ENCODE data around the gene CRNN. TPM values are rescaled to one million over a fixed set of nuclear protein-coding genes. Genes with fewer than 3 reads are reported as not detected.

Gene CRNN
- total RNA-seq, 1 donor from 2014 or later = not detected

DNA sequence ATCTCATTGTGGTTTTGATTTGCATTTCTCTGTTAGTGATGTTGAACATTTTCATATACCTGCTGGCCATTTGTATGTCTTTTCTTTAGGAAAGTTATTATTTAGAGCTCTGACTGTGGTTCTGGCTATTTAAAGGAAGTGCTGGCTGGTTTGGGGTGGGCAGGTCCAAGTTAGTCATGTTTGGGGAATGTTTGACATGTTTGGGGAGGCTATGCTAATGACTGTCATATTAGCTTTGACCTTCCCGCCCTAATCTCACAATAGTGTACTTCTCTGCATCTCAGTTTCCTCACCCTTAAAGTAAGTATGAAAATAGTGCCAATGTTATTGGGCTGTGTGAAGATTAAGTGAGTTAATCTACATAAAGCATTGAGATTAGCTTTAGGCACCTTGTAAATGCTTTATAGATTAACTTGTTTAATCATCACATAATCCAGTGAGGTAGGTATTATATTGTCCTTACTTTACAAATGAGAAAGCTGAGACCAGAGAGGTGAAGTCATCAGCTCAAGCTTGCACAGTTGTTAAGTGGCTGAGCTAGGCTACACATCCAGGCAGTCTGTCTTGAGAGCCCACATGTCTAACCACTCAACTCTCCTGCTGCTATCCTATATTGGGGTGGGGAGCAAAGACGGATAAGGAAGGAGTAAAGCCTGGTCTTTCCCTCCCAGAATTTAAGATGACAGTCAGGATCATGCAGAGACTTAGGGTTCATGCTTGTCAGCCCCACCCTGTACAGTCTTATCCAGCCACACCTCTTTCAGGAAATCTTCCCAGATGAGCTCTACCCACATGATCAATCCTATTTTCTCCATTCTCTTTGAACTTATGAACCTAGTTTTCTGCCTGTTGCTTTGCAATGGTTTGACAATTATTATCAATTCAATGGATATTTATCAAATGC lies 22.8 kb upstream of the CRNN start:
- ATAC-seq (no peak), DNase-seq (ENCODE audit: missing footprints) (no peak)
- intact Hi-C loops (cut with DNase I) = no loop called here

DNA sequence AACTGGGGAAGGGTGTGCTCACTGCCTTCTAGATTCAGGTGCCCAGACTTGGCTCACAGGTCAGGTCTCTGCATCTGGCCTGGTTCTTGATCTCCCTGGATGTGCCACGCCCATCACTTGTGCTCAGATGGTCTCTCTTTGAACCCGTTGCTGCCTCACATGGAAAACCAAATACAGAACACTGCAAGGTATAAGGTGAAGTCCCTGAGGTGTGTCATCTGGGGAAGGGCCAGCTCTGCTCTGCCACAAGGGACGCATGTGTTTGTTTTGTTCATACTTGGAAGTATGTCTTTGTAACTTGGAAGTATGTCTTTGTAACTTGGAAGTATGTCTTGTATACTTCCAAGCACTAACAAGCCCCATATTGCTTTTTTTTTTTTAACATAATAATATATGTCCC lies 13.4 kb upstream of the CRNN start:
- intact Hi-C loops (cut with DNase I) = no loop called here
- DNase-seq (ENCODE audit: missing footprints) (no peak), ATAC-seq (no peak)

DNA sequence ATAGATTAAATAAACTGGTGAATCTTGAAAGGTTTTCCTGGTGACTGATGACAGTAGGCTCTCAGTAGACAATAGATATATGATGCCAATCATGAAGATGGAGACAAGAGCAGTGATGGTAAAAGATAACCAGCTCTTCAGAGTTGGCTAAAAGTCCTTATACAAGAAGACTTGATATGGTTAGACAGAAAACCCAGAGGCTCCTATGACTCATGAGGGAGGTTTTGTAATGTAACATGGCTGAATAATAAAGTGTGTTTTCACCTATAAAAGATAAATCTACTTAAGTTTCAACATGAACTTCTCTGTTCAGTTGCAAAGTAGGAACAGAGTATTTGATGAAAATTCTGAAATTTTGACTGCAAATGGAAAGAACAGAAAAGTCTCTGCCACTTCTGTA lies 12.7 kb upstream of the CRNN start:
- DNase-seq (ENCODE audit: missing footprints) = no peak
- no peak for ATAC-seq
- intact Hi-C loops (cut with DNase I) = no loop called here

DNA sequence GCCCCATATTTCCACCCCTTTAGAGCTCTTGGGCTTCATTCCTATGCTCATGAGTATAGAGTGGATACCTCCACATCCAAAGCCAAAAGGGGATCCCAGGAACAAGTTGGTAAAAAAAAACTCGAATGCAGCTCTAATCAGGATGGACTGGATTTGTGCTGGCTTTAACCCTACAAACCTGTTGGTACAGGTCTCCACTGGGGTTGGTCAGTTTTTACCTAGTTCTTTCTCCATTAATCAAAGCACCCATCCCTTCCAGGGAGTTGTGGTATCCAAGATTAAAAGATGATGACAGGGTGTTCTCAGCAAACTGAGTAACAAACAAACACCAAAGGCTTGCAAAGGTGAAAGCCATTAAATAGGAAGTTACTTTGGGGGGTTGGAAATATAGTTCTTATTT lies 5.9 kb upstream of the CRNN start:
- intact Hi-C loops (cut with DNase I) = no loop called here
- no peak for DNase-seq (ENCODE audit: missing footprints)
- ATAC-seq = no peak

DNA sequence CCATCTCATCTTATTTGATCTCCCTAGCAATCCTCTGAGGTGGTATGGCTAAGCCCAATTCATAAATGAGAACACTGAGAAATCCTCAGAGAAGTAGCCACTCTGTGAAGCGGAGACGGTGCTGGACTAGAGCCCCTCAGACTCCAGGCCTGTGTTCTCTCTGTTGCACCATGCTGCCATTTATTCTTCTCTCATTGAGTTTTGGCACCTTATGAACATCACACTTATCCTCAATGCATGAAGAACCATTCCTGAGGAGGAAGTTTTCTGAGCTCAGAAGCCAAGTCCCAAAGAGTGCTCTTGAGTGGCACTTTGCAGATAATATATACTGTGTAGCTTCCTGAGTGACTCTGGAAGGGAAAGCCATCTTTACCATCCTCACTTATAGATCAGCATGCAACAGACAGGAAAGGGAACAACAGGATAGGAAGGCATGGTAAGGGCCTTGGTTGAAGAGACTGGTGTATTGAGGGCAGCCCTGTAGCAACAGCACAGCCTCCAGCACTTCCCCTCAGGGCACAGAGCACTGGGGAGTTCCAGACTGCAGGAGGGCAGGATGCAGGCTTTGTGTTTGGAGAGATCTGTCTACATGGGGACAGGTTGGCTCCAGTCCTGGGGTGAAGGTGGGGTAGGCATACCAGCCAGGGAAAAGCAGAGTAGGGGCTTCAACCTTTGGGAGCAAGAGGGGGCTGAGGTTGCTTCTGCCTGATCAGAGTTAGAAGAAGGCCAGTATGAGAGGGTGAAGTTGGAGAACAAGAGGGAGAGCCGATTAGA lies 1.6 kb upstream of the CRNN start:
- DNase-seq (ENCODE audit: missing footprints) = no peak
- no peak for ATAC-seq
- intact Hi-C loops (cut with DNase I) = no loop called here

DNA sequence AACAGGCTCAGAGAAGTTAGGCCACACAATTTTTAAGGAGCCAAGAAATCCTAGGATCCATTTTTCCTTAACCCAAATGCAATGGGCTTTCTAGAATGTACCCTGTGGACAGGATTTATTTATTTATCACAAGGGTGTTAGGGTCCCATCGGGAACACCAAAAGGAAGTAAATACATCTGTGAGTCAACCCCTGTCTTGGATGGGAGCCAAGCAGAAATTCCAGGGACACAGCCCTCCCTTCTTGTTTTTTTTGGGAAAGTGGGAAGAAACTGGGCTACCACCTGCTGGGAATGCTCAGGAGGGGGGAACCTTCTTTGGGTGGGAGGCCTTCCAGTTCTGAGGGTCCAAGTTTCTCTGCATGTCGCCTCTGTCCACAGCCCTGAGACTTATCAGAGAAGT lies 1.3 kb downstream of the CRNN start:
- intact Hi-C loops (cut with DNase I) = no loop called here
- ATAC-seq (no peak), DNase-seq (ENCODE audit: missing footprints) (no peak)

DNA sequence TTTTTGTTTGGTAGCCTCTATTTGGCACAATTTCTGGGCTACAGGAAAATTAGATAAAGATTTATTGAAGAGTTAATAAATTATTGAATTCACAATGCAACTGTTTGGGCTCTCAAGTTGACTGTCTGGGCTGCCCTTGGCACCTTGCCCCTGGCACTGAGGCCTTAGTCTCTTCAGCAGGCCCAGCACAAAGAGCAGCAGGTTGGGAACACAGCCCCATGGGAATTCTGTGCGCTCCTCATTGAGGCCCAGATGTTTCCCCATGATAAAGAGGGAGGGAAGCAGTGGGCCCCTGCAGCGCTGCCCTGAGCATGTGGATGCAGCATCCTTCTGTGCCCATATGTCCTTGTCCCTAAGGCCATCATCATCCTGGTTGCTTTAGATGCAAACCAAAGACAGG lies 2.9 kb downstream of the CRNN start:
- no peak for ATAC-seq
- intact Hi-C loops (cut with DNase I) = no loop called here
- DNase-seq (ENCODE audit: missing footprints) = no peak

DNA sequence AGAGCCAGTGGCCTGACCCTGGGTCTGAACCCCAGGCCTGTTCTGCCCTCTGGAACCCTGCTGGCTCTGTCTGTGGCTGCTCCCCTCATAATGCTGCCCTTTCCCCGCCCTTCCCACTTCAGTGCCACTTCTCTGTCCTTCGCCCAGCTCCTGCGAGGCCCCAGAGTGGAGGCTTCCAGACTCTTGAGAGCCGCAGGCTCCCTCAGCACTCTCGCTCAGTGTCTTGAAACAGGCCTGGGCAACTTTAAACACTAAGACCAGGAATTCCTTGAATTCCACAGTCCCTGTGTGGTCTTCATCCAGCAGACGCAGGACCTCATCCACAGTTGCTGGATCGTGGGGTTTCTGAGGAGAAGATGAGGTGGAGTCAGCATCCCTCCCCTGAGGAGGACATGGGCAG lies 3.5 kb downstream of the CRNN start:
- ATAC-seq (no peak), DNase-seq (ENCODE audit: missing footprints) (peak; percentile 53)
- intact Hi-C loops (cut with DNase I) = no loop called here

DNA sequence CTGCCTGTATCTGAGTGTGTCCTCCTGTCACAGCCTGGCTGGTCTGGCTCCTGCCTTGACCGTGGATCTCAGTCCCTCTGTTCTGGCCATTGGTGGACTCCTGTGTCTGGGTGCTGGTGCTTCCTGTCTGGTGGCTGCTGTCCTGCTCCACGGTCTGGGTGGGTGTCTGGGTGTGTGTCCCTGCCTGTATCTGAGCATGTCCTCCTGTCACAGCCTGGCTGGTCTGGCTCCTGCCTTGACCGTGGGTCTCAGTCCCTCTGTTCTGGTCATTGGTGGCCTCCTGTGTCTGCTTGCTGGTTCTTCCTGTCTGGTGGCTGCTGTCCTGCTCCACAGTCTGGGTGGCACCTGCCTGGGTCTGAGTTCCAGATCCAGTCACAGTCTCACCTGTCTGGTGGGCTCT lies 4.0 kb downstream of the CRNN start:
- intact Hi-C loops (cut with DNase I) = no loop called here
- no peak for ATAC-seq
- no peak for DNase-seq (ENCODE audit: missing footprints)

DNA sequence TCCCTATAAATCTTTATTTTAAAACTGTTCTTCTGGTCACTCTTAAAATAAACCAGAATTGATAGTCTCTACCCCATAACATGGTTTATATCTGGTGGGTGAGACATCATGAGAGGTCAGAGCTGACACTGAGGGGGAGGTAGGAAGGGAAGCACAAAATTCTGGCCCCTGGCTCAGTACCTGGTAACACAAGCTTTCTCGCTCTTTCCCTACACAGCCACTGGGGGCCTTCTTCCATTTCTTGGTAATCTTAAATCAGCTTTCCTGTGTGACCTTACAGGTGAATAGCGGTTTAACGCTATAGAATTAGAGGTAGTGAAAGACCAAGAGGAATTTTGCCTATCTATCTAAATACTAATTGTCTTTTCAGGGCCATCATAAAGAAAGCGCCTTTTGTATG lies 5.4 kb downstream of the CRNN start:
- intact Hi-C loops (cut with DNase I) = no loop called here
- no peak for ATAC-seq
- no peak for DNase-seq (ENCODE audit: missing footprints)

DNA sequence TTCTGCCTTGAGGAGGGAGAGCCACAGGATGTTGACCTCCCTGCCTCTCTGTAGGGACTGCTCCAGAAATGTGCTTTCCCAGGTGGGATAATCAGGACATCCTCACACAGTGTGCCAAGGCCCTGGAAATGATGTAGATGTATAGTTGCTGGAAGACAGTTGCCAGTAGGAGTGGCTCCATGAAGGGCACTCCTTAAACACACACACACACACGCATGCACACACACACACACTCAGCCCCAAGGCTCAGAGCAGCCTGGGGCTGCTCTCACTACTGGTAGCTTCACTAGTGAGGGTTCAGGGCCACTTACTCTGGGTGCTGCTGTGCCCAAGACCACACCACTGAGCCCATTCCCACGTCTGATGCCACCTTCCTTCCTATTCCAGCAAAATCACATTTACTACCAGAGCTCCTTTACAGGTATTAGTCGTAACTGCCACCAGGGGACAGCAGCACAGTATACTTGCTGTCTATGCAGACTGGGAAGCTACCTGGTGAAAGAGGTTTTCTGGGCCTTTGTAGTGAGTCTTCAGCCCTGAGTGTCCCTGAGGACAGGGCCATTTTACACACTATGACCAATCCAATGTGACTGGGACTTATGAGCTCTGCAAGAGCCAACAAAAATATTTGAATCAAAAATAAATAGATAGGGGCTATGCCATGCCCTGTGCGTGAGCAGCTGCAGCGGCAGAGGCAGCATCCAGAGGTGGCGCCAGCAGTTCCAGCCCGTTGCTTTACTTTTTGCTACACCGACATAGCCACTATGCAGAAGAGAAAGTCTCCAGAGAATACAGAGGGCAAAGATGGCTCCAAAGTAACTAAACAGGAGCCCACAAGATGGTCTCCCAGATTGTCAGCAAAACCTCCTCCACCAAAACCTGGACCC lies 15.0 kb downstream of the CRNN start:
- no peak for DNase-seq (ENCODE audit: missing footprints)
- no peak for ATAC-seq
- intact Hi-C loops (cut with DNase I) = no loop called here

DNA sequence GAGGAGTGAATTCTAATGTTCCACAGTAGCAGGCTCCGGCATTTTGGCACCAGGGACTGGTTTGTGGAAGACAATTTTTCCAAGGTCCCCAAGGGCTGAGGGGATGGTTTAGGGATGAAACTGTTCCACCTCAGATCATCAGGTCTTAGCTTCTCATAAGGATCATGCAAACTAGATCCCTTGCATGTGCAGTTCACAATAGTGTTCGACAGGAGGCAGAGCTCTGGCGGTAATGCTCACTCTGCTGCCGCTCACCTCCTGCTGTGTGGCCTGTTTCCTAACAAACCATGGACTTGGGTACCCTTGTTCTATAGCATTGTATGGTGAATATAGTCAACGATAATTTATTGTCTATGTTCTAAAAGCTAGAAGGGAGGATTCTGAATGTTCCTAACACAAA lies 16.6 kb downstream of the CRNN start:
- intact Hi-C loops (cut with DNase I) = no loop called here
- no peak for DNase-seq (ENCODE audit: missing footprints)
- ATAC-seq = no peak

DNA sequence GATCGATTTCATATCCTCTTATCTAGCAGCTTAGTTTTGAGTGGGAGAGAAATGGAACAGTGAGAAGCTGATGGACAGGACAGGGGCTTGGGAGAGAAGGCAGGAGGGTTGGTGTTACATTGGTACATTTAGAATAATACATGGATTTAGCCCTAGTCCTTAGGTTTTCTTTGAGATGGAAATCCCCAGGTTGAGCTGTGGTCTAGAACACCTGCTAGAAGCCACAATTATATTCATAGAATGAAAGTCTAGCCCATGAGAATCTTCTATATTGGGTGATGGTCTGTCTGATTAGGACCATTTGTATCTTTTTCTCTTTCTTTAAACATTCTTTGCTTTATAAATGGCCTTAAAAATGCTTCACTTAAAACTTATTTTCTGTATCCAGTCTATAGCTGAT lies 19.9 kb downstream of the CRNN start:
- DNase-seq (ENCODE audit: missing footprints) (no peak), ATAC-seq (no peak)
- intact Hi-C loops (cut with DNase I) = no loop called here

DNA sequence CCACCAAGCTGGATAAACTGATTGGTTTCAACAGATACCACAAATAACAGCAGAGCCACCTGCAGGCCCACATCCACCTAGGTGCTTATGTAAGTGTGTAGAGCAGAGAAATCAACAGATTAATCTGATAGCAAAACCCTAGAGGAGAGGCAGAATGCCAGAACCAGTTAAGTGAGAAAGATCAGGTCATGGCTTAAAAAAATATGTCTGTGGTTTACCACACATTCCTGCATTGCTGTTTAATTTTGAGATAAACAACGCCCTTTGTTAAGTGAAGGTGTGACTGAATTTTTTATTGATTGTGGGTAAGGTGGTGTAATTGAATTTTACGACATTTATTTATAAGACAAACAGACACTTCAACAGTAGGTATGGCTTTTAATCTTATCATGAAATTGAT lies 21.2 kb downstream of the CRNN start:
- DNase-seq (ENCODE audit: missing footprints) = no peak
- intact Hi-C loops (cut with DNase I) = no loop called here
- ATAC-seq = no peak

DNA sequence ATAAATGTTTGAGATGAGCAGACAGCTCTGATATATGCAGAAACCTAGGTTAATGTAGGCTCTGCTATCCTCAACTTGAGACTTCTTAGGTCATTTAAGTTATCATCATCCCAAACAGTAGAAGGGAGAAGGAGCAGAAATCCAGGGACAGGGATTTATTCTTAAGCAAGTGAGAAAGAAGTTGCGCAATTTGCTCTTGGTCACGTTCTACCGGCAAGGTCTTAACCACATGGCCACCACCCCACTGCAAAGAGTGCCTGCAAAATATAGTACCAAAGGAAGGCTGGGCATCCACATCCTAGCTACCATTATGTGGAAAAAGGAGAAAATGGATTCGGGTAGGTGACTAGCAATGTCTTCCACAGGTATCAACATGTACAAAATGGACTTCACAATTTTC lies 25.2 kb downstream of the CRNN start:
- intact Hi-C loops (cut with DNase I) = no loop called here
- ATAC-seq = no peak
- no peak for DNase-seq (ENCODE audit: missing footprints)

DNA sequence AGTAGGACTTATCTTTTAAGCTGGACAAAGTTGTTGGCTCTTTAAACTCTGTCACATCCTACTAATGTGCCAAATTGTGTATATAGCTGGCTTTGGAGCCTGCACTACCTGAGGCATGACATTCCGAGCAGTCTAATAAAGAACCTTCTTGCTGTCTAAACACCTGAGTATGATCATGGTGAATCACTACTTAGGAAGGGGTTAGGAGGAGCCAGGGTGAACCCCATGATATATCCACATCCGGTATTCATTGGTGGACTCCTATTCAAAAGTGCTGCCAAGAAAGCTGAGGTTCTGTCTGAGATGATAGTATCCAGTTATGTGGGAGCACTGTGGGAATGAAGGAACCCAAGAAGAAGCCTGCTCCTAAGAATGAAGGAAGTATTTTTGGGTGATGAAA lies 27.1 kb downstream of the CRNN start:
- no peak for ATAC-seq
- no peak for DNase-seq (ENCODE audit: missing footprints)
- intact Hi-C loops (cut with DNase I) = no loop called here

DNA sequence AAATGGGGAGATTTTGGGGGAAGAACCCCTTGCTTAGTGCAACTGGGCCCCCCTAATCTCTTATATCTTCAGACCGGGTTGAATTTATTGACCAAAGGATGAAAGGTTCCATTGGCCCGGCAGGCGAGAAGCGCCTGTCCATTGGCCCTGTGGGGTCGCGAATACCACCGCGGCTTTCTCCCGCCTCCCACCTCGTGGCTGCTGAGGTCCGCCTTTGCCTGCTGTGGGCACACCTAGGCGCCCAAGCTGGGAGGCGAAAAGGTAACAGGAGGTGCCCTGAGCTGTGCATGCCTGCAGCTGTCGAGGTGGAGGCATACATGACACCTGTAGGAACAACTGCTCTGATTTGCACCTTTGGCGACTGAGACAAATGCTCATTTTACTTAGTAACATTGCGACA lies 33.1 kb downstream of the CRNN start:
- no peak for DNase-seq (ENCODE audit: missing footprints)
- intact Hi-C loops (cut with DNase I) = no loop called here
- ATAC-seq = no peak

DNA sequence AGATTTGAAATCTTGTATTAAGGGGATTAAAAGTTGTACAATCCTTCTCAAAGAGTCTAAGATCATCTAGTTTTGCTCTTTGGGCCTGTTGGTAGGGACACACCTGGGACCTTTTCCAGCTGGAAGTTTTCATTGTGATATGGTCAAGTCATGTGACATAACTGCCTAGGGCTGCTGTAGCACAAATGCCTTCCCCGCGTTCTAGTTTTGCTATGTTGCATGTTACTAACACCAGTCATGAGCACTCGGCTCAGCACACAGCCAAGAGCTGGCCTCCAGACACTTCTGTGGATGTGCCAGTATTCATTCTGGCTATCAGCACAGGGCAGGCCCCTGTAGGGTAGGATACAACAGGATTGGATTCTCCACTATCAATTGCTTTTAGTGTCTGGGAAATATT lies 39.6 kb downstream of the CRNN start:
- ATAC-seq (peak; percentile 92), DNase-seq (ENCODE audit: missing footprints) (no peak)
- intact Hi-C loops (cut with DNase I) = no loop called here

DNA sequence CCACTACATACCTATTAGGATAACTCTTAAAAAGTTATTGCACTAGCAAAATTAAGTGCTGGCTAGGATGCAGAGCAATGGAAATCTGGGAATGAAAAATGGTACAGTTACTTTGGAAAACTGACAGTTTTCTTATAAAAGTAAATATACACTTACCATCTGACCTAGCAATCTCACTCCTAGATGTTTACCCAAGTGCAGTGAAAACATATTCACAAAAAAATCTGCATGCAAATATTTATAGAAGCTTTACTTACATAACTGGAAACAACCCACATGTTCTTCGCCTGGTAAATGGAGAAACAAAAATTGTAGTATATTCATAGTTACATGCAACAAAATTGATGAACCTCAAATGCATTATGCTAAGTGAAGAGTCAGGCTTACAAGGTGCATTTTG lies 41.4 kb downstream of the CRNN start:
- no peak for DNase-seq (ENCODE audit: missing footprints)

More for the DNA sequence above, 41.4 kb downstream of the CRNN start:
- intact Hi-C loops (cut with DNase I) = no loop called here
- ATAC-seq = no peak
